Pulmonary artery endothelial cell (primary cell): ENCODE results near the gene GZF1. TPM values are rescaled to one million over a fixed set of nuclear protein-coding genes. Genes with fewer than 3 reads are reported as not detected.

Source experiments
- DNase-seq: peaks from one replicate; pipeline ENCODE4 v3.0.0-alpha.2; 2011; ENCODE audit warnings: low read depth, low spot score
- total RNA-seq: library from RNA; depleted of rRNA; stranded (reverse); fragments of >200 nt; gene quantifications from 2 replicates; pipeline ENCODE4 v1.2.3, GENCODE V29; 2014

Gene GZF1
- total RNA-seq, 1 donor from 2014 or later: 11.8 TPM

- DNase-seq: no peak
Measured at GRCh38 chr20:23407781-23408464, 45.9 kb downstream of the GZF1 start.

GRCh38 chr20:23408957-23409356 is 47.0 kb downstream of the GZF1 start:
- no peak for DNase-seq

- DNase-seq: no peak
Measured at GRCh38 chr20:23409800-23410199, 47.8 kb downstream of the GZF1 start.

GRCh38 chr20:23410916-23411695 is 49.1 kb downstream of the GZF1 start:
- no peak for DNase-seq

- DNase-seq: no peak
Measured at GRCh38 chr20:23412026-23412425, 50.0 kb downstream of the GZF1 start.

- DNase-seq: no peak
Measured at GRCh38 chr20:23413862-23414422, 52.0 kb downstream of the GZF1 start.

- DNase-seq: no peak
Measured at GRCh38 chr20:23414526-23415188, 52.7 kb downstream of the GZF1 start.

GRCh38 chr20:23415555-23415954 is 53.6 kb downstream of the GZF1 start:
- DNase-seq: no peak

GRCh38 chr20:23415959-23416583 is 54.1 kb downstream of the GZF1 start:
- DNase-seq: no peak

GRCh38 chr20:23417861-23418260 is 55.9 kb downstream of the GZF1 start:
- no peak for DNase-seq

GRCh38 chr20:23419657-23419994 is 57.6 kb downstream of the GZF1 start:
- no peak for DNase-seq

- DNase-seq: no peak
Measured at GRCh38 chr20:23419995-23420901, 58.3 kb downstream of the GZF1 start.

- peak; percentile 71 for DNase-seq
Measured at GRCh38 chr20:23420943-23421931, 59.3 kb downstream of the GZF1 start, which contains the start of gene NAPB. Gene NAPB, minus strand, starts transcription at chr20:23421488. Its CDS starts 86 bp downstream, at chr20:23421402.

Other genes starting within 250 kb of the GZF1 start
- gene NXT1, start 11.4 kb upstream of the GZF1 start, total RNA-seq: 38.0 and 43.4 TPM in 2 replicates
- 4.5 and 11.4 TPM in 2 replicates for gene NAPB, start 59.3 kb downstream of the GZF1 start, total RNA-seq
- gene CSTL1, start 77.5 kb downstream of the GZF1 start, total RNA-seq: not detected in 2 replicates
- not detected in 2 replicates for gene CST11, start 90.7 kb downstream of the GZF1 start, total RNA-seq
- not detected in 2 replicates for gene CST8, start 128.9 kb downstream of the GZF1 start, total RNA-seq
- not detected in 2 replicates for gene CST9L, start 206.3 kb downstream of the GZF1 start, total RNA-seq
- gene CST9, start 243.7 kb downstream of the GZF1 start, total RNA-seq: not detected in 2 replicates